Islet precursor cell (in vitro differentiated cells): Measurements from ENCODE around the gene FXN.
A peak's percentile ranks its signal among the peaks of the same experiment; 100 is the strongest.
"Not testable (repeated sequence)": the region's sequence is repeated elsewhere in the genome, so short reads cannot be mapped to it uniquely, and the experiment has no call there.

Experiments used
- DNase-seq: peaks from one replicate; pipeline ENCODE4 v3.0.0-alpha.2; 2018

FXN gene

DNA sequence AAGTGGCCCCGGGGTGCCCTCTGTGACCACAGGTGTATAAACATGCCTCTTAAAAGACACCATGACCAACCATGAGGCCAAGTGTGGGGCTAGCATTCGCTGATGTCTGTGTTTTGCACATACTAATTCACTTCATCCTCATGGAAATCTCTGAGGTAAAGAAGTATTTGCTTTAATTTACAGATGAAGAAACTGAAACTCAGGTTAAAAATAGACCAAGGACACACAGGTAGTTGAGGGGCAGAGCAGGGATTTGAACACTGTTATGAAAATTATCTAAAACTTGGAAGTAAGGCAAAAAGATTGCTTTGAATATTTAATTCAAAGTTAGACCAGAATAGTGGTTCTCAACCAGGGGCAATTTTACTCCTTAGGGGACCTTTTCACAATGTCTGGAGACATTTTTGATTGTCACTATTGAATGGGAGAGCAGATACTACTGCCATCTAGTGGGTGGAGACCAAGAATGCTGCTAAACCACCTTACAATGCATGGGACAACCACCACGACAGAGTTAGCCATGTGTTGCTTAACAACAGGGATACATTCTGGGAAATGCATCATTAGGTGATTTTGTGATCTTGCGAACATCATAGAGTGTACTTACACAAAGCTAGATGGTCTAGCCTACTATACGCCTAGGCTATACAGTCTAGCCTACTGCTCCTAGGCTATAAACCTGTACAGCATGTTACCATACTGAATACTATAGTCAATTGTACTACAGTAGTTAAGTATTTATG, 8.0 kb upstream of the FXN start:
- peak; percentile 58 for DNase-seq

- peak; percentile 11 for DNase-seq
Measured at GRCh38 chr9:69028754-69029153, 6.8 kb upstream of the FXN start.

DNA sequence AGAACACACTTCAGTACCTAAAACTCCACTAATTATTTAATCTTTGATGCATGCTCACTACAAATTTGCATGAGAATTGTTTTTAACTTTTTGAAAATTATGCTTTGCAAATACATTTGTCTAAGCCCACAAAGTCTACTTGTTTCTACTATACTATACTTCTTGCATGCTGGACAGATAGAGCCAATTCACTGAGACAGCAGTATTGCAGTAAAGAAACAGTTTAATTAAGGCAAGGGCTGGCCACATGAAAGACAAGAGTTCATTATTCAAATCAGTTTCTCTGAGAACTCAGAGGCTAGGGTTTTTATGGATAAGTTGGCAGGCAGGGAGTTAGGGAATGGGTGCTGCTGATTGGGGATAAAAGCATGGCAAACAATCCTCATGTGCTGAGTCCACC, 6.0 kb upstream of the FXN start:
- DNase-seq, result no peak

DNA sequence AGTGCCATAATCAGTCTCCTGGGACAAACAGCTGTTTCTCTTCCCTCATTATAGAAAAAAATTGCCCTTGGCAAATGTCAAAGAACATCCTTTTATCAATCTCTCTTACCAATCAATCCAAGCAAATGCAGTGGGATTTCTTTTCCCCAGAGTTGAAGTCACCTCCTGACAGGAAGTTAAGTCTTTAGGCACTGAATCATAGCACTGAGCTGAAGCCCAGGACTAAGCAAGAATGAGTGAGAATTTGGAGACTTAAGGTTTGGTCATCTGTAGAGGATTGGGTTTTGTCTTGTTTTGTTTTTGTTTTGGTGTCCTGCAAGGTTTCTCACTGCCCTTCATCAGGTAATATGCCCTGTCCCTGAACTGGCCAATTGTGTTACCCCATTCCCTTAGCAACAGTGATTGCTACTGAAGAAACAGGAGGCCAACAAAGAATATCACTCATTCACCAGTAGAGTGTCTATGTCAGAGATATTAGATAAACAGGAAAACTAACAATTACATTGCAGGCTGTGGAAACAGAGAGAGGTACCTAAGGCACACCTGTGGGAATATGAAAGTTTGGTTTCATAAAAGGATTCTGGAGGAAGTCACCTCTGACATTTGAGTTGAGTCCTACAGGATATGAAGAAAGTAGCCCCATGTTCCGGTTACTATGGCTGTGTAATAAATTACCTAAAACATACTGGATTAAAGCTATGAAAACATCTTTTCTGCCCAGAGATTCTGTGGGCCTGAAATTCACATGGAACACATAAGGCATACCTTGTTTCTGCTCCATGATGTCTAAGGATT, 4.5 kb upstream of the FXN start:
- peak; percentile 30 for DNase-seq

DNA sequence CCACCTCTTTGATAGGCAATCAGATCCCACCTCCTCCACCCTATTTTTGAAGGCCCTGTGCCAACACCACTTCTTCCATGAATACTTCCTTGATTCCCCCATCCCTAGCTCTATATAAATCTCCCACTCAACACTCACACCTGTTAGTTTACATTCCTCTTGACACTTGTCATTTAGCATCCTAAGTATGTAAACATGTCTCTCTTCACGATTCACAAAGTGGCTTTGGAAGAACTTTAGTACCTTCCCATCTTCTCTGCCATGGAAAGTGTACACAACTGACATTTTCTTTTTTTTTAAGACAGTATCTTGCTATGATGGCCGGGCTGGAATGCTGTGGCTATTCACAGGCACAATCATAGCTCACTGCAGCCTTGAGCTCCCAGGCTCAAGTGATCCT, 1.5 kb upstream of the FXN start:
- DNase-seq, result no peak

- no peak for DNase-seq
Measured at GRCh38 chr9:69036309-69036708, 757 bp downstream of the FXN start.

- DNase-seq, result peak; percentile 46
Measured at GRCh38 chr9:69036799-69037198, 1.2 kb downstream of the FXN start.

DNA sequence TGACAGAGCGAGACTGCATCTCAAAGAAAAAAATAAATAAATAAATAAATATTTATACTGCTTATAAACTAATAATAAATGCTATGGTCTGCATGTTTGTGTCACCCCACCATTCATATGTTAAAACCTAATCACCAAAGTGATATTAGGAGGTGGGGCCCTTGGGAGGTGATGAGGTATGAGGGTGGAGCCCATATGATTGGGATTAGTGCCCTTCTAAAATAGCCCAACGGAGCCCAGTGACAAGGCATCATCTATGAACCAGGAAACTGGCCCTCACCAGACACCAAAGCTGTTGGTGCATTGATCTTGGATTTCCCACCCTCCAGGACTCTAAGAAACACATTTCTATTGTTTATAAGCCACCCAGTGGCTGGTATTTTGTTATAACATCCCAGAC, 5.1 kb downstream of the FXN start:
- DNase-seq, result no peak

- peak; percentile 82 for DNase-seq
Measured at GRCh38 chr9:69044240-69045219, 9.0 kb downstream of the FXN start.

- peak; percentile 38 for DNase-seq
Measured at GRCh38 chr9:69045821-69046220, 10.3 kb downstream of the FXN start.

- no peak for DNase-seq
Measured at GRCh38 chr9:69046723-69047122, 11.2 kb downstream of the FXN start.

- DNase-seq, result no peak
Measured at GRCh38 chr9:69047371-69047770, 11.8 kb downstream of the FXN start.

DNA sequence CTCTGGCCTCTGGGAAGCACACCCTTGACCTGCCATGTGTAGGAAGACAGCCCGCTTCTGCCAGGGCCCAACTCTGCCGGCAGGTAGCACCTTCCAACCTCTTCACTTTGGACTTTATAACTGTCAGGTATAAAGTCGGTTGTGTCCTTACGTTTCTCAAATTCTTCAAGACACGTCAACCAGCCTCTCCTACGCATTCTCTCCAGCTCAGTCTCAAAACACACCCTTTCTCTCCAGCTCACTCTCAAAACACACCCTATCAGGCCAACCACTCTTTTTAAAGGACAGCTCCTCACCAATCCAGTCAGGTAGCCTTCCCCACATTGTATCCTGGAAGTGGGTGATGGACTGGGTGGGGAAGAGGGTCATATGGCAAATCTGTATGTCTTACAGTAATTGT, 13.5 kb downstream of the FXN start:
- no peak for DNase-seq

GRCh38 chr9:69050936-69051335, 15.4 kb downstream of the FXN start:
- DNase-seq, result not testable (repeated sequence)

DNA sequence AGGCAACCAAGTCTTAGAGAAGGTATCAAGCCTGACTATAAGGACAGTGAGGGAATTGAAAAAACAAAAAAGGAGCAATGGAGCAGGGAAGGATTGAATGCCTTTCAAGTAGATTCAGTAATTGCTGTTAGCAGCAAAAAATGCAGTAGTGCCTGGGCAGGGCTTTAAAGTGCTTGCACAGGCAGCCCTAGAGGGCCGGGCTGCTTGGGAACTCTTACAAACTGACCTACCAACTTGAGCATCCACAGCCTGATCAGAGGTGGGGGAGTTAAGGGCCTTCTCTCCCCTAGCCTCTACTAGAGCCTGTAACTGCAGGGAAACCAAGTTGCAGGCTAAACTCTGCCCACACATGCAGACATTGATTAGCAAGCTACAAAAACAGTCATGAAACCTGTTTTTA, 19.4 kb downstream of the FXN start:
- no peak for DNase-seq

DNA sequence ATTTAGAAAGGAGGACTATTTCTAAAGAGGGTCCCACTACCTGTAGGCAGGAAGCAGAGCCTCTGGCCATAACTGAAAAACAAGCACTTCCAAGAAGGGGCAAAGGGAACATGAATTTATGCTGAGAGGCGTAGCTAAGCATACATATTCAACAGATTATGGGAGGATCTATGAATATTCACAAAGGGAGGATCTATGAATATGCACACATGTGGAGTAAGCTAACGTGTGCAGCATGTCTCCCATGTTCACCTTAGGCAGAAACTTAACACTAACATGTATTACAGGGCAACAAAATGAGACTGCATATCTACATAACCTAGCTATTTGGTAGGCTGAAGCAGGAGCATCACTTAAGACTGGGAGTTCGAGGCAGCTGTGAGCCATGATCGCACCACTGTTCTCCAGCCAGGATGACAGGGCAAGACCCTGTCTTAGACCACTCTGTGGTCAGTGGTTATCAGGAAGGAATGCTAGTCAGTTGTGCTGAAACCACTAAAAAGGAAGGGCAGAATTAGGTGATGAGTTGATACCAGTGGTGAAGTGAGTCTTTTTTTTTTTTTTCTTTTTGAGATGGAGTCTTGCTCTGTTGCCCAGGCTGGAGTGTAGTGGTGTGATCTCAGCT, 20.8 kb downstream of the FXN start:
- no peak for DNase-seq

DNA sequence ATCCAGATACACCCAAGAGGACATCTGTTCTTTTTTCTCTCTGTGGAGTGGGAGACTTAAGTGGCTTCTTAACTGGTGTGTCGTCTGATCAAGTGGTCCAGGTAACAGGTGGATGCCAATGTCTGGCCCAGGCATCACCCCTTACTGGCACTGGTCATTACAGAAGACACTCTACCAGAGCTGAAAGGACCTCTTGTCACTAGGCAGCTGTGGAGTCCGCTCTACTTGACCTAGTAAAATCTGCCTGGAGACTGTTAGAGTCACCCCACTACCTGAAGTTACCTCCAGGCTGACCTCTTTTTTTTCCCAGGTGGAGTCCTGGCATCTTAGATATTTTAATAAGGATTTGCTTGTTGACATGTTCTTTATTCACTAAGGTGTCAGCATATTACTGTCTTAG, 22.5 kb downstream of the FXN start:
- DNase-seq, result peak; percentile 22

- DNase-seq, result peak; percentile 32
Measured at GRCh38 chr9:69060766-69061165, 25.2 kb downstream of the FXN start.

GRCh38 chr9:69062195-69062594, 26.6 kb downstream of the FXN start:
- no peak for DNase-seq

DNA sequence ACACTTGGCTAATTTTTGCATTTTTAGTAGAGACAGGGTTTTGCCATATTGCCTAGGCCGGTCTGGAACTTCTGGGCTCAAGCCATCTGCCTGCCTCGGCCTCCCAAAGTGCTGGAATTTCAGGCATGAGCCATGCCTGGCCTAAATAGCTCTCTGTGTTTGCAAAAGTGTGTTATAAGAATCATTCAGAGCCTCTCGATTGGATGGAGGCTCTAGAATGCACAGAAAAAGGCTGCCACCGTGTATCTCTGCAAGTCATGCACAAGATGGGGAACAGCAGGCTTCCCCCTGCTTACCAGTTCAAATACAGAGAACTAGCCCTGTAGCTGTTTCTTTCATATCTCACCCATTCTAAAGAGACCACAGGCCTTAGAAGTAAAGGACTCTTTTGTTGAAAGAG, 28.3 kb downstream of the FXN start:
- peak; percentile 38 for DNase-seq

DNA sequence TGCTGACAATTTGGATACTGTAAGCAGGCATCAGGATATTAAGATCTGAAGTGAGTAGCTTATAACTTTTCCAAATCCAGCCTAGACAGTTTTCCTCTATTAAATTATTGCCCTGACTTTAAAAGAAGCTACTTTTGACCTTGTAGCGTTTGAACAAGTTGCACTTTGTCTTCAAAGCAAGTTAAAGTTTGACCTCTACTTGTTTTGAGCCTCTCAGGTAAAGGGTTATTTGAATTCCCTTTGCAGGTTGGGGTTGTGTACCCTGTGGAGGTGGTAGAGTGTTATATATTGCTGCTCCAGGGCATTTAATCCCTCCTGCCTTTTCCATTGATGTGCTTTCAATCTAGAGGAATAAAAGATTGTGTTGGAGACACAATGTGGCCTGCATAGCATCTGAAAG, 30.1 kb downstream of the FXN start:
- DNase-seq, result no peak

GRCh38 chr9:69066955-69067354, 31.4 kb downstream of the FXN start:
- DNase-seq, result peak; percentile 74

- DNase-seq, result no peak
Measured at GRCh38 chr9:69070201-69070600, 34.6 kb downstream of the FXN start.
